Thoracic aorta (tissue), 2 donors: Measurements from ENCODE around the gene TUBB4B. TPM values are rescaled to one million over a fixed set of nuclear protein-coding genes. Genes with fewer than 3 reads are reported as not detected.
A peak's percentile ranks its signal among the peaks of the same experiment; 100 is the strongest.

Experiments
- ATAC-seq: fragments of 150-250 bp; one replicate; pipeline ENCODE4 v1.8.0; 2017; ENCODE audit warnings: low read depth; ENCODE audit not compliant: insufficient number of reproducible peaks, low FRiP score
- DNase-seq: peaks from one replicate; pipeline ENCODE4 v3.0.0-alpha.2; 2020; ENCODE audit warnings: low spot score
- H3K27ac ChIP-seq, 2 donors: fragments of 200-600 bp; sonication (generic); 1 replicate in 1 of 2; 2 replicates in 1 of 2; pipeline ENCODE4 v1.5.1; 2016; ENCODE audit warnings: mild to moderate bottlenecking in 2 of 2, moderate library complexity in 2 of 2
- H3K27me3 ChIP-seq: fragments of 200-600 bp; sonication (generic); replicated peaks from 2 replicates; pipeline ENCODE4 v1.6.0; 2016; ENCODE audit warnings: mild to moderate bottlenecking; ENCODE audit not compliant: insufficient read depth
- H3K36me3 ChIP-seq: fragments of 200-600 bp; sonication (generic); one replicate; pipeline ENCODE4 v1.5.1; 2016
- H3K4me1 ChIP-seq, 2 donors: fragments of 200-600 bp; sonication (generic); 1 replicate in 1 of 2; 2 replicates in 1 of 2; pipeline versions ENCODE4 v1.5.1 to v1.6.0; 2016; ENCODE audit warnings: low read depth in 2 of 2, mild to moderate bottlenecking in 1 of 2; ENCODE audit not compliant: control insufficient read depth in 1 of 2
- H3K4me3 ChIP-seq: fragments of 200-600 bp; sonication (generic); 2 replicates; pipeline ENCODE4 v1.5.1; 2016; ENCODE audit warnings: mild to moderate bottlenecking
- H3K9me3 ChIP-seq: fragments of 200-600 bp; sonication (generic); 2 replicates; pipeline ENCODE4 v1.5.1; 2016
- CTCF ChIP-seq: fragments of 200-600 bp; sonication (generic); IDR thresholded peaks from one replicate; pipeline ENCODE4 v1.5.1; 2019; ENCODE audit warnings: antibody characterized with exemption
- total RNA-seq, 2 donors: library from RNA; depleted of rRNA; stranded (reverse); fragments of >200 nt; gene quantifications; one replicate each; pipeline versions ENCODE4 v1.1.0 to v1.2.3, GENCODE V29; 2016

The TUBB4B gene
- total RNA-seq, 2 donors from 2014 or later, result 172 to 193 TPM

- no peak for TF ChIP-seq CTCF
- H3K27me3 ChIP-seq, result no peaks in the 10 kb centered on the region
- H3K4me3 ChIP-seq, result no peak overlapping the region
- H3K36me3 ChIP-seq, result peaks cover 38% of the 10 kb centered on the region
- H3K4me1 ChIP-seq, result peaks cover 12 to 29% of the 10 kb centered on the region in 2 donors
- no peak overlapping the region for H3K27ac ChIP-seq
- no peaks in the 10 kb centered on the region for H3K9me3 ChIP-seq
- ATAC-seq, result no peak
- no peak for DNase-seq
Observed at GRCh38 chr9:137265496-137266161, 24.5 kb downstream of the TUBB4B start.

GRCh38 chr9:137266162-137266527 lies 25.1 kb downstream of the TUBB4B start:
- Histone ChIP-seq H3K27me3 (no peaks in the 10 kb centered on the region), H3K27ac (no peak overlapping the region), H3K4me1 (peaks cover 14 to 34% of the 10 kb centered on the region in 2 donors), H3K9me3 (no peaks in the 10 kb centered on the region), H3K36me3 (peaks cover 41% of the 10 kb centered on the region), H3K4me3 (no peak overlapping the region)
- ATAC-seq, result no peak
- no peak for TF ChIP-seq CTCF
- no peak for DNase-seq

GRCh38 chr9:137266585-137267453 lies 25.7 kb downstream of the TUBB4B start:
- H3K4me3 ChIP-seq, result no peak overlapping the region
- H3K27ac ChIP-seq, result no peak overlapping the region
- no peak for TF ChIP-seq CTCF
- peaks cover 17 to 35% of the 10 kb centered on the region in 2 donors for H3K4me1 ChIP-seq
- no peaks in the 10 kb centered on the region for H3K9me3 ChIP-seq
- H3K36me3 ChIP-seq, result peaks cover 44% of the 10 kb centered on the region
- ATAC-seq, result no peak
- H3K27me3 ChIP-seq, result no peaks in the 10 kb centered on the region
- no peak for DNase-seq

GRCh38 chr9:137267933-137268355 lies 26.9 kb downstream of the TUBB4B start:
- TF ChIP-seq CTCF, result no peak
- peaks cover 17 to 35% of the 10 kb centered on the region in 2 donors for H3K4me1 ChIP-seq
- H3K36me3 ChIP-seq, result peaks cover 55% of the 10 kb centered on the region
- peak overlapping the region in 1 of 2 donors; percentile 83 for H3K27ac ChIP-seq
- no peaks in the 10 kb centered on the region for H3K9me3 ChIP-seq
- no peak for ATAC-seq
- no peaks in the 10 kb centered on the region for H3K27me3 ChIP-seq
- no peak for DNase-seq
- no peak overlapping the region for H3K4me3 ChIP-seq

- Histone ChIP-seq H3K27ac (peak overlapping the region; percentile 21 to 83), H3K27me3 (no peaks in the 10 kb centered on the region), H3K4me1 (peaks cover 17 to 35% of the 10 kb centered on the region in 2 donors), H3K9me3 (no peaks in the 10 kb centered on the region), H3K36me3 (peaks cover 57% of the 10 kb centered on the region), H3K4me3 (peak overlapping the region; percentile 37)
- ATAC-seq (no peak), DNase-seq (no peak)
- no peak for TF ChIP-seq CTCF
Observed at GRCh38 chr9:137268538-137269201, 27.6 kb downstream of the TUBB4B start.
